SHP77 treated with DMSO at 0.1 percent for 48 hours (cell line): ENCODE data around the gene SLFN5.
"Not testable (repeated sequence)": the region's sequence is repeated elsewhere in the genome, so short reads cannot be mapped to it uniquely, and the experiment has no call there.

Experiments used
- DNase-seq: peaks from one replicate; lab custom pipeline; 2025; lab: John Stamatoyannopoulos, UW

Gene SLFN5

GRCh38 chr17:35291802-35292201 is 48.9 kb downstream of the SLFN5 start:
- no peak for DNase-seq

- no peak for DNase-seq
These were observed 50.4 kb downstream of the SLFN5 start for GRCh38 chr17:35293151-35293847.

GRCh38 chr17:35294756-35295155 is 51.9 kb downstream of the SLFN5 start:
- no peak for DNase-seq

GRCh38 chr17:35295686-35296085 is 52.8 kb downstream of the SLFN5 start:
- no peak for DNase-seq

GRCh38 chr17:35297666-35298065 is 54.8 kb downstream of the SLFN5 start:
- no peak for DNase-seq

GRCh38 chr17:35298639-35299038 is 55.8 kb downstream of the SLFN5 start:
- DNase-seq, result no peak

- no peak for DNase-seq
These were observed 56.3 kb downstream of the SLFN5 start for GRCh38 chr17:35299135-35299534.

GRCh38 chr17:35309345-35309744 is 66.5 kb downstream of the SLFN5 start:
- not testable (repeated sequence) for DNase-seq

- no peak for DNase-seq
These were observed 69.5 kb downstream of the SLFN5 start for GRCh38 chr17:35312346-35312745.

- DNase-seq, result peak; percentile 4
These were observed 70.2 kb downstream of the SLFN5 start for GRCh38 chr17:35312790-35313711.

GRCh38 chr17:35313875-35314409 is 71.1 kb downstream of the SLFN5 start:
- DNase-seq, result no peak

GRCh38 chr17:35314415-35315216 is 71.7 kb downstream of the SLFN5 start:
- DNase-seq, result no peak

GRCh38 chr17:35315283-35315682 is 72.4 kb downstream of the SLFN5 start:
- no peak for DNase-seq

- DNase-seq, result no peak
These were observed 73.1 kb downstream of the SLFN5 start for GRCh38 chr17:35315971-35316370.

- no peak for DNase-seq
These were observed 79.9 kb downstream of the SLFN5 start for GRCh38 chr17:35322749-35323148.
